Erythroblast (primary cell): ENCODE data around the gene TAF1C.

Experiments
- GATA1 ChIP-seq: IDR thresholded peaks from 2 replicates; pipeline ENCODE4 v1.6.1; 2011; ENCODE audit warnings: low read depth, mild to moderate bottlenecking, control low read depth, low read length, moderate library complexity
- POLR2A ChIP-seq: IDR thresholded peaks from 2 replicates; pipeline ENCODE4 v1.6.1; 2011; ENCODE audit warnings: mild to moderate bottlenecking, low read length

- TF ChIP-seq POLR2A (no peak), GATA1 (no peak)
Measured at GRCh38 chr16:84225126-84225525, 38.3 kb upstream of the TAF1C start.
